ENCODE data around the gene CACNB2. TPM values are rescaled to one million over a fixed set of nuclear protein-coding genes. Genes with fewer than 3 reads are reported as not detected.
"Not testable (repeated sequence)": the region's sequence is repeated elsewhere in the genome, so short reads cannot be mapped to it uniquely, and the experiment has no call there.

The CACNB2 gene
- total RNA-seq, 2 donors from 2014 or later: 9.8 to 12.1 TPM

GRCh38 chr10:18563003-18563726, 422.9 kb downstream of the CACNB2 start:
- Histone ChIP-seq H3K9me3 (no peaks in the 10 kb centered on the region), H3K27ac (no peak overlapping the region), H3K27me3 (no peaks in the 10 kb centered on the region), H3K9ac (ENCODE audit: low read depth in 2 of 2, low read length in 2 of 2) (no peak overlapping the region), H3K4me3 (no peak overlapping the region), H3K36me3 (no peaks in the 10 kb centered on the region), H3K4me1 (no peaks in the 10 kb centered on the region)
- no peak for TF ChIP-seq CTCF (IDR thresholded peaks at IDR 0.05)
- intact Hi-C loops (cut with DNase I): no loop called here
- DNase-seq: no peak

GRCh38 chr10:18565006-18565405, 424.8 kb downstream of the CACNB2 start:
- Histone ChIP-seq H3K27ac (no peak overlapping the region), H3K4me1 (no peaks in the 10 kb centered on the region), H3K36me3 (no peaks in the 10 kb centered on the region), H3K27me3 (no peaks in the 10 kb centered on the region), H3K9ac (ENCODE audit: low read depth in 2 of 2, low read length in 2 of 2) (no peak overlapping the region), H3K9me3 (no peaks in the 10 kb centered on the region), H3K4me3 (no peak overlapping the region)
- no peak for TF ChIP-seq CTCF (IDR thresholded peaks at IDR 0.05)
- intact Hi-C loops (cut with DNase I): no loop called here
- DNase-seq: no peak

- H3K4me3 ChIP-seq: no peak overlapping the region
- no peaks in the 10 kb centered on the region for H3K4me1 ChIP-seq
- no peaks in the 10 kb centered on the region for H3K9me3 ChIP-seq
- H3K9ac ChIP-seq (ENCODE audit: low read depth in 2 of 2, low read length in 2 of 2): no peak overlapping the region
- H3K36me3 ChIP-seq: no peaks in the 10 kb centered on the region
- TF ChIP-seq CTCF (IDR thresholded peaks at IDR 0.05): no peak
- intact Hi-C loops (cut with DNase I): no loop called here
- DNase-seq: no peak
- H3K27ac ChIP-seq: no peak overlapping the region
- H3K27me3 ChIP-seq: no peaks in the 10 kb centered on the region
Observed at GRCh38 chr10:18566177-18566576, 426.0 kb downstream of the CACNB2 start.

- H3K4me1 ChIP-seq: no peaks in the 10 kb centered on the region
- no peak overlapping the region for H3K9ac ChIP-seq (ENCODE audit: low read depth in 2 of 2, low read length in 2 of 2)
- H3K27me3 ChIP-seq: no peaks in the 10 kb centered on the region
- TF ChIP-seq CTCF (IDR thresholded peaks at IDR 0.05): no peak
- intact Hi-C loops (cut with DNase I): no loop called here
- H3K4me3 ChIP-seq: no peak overlapping the region
- no peaks in the 10 kb centered on the region for H3K36me3 ChIP-seq
- no peak overlapping the region for H3K27ac ChIP-seq
- H3K9me3 ChIP-seq: no peaks in the 10 kb centered on the region
- DNase-seq: no peak
Observed at GRCh38 chr10:18567343-18567856, 427.2 kb downstream of the CACNB2 start.

- H3K4me1 ChIP-seq; H3K27me3 ChIP-seq; H3K4me3 ChIP-seq; H3K9ac ChIP-seq (ENCODE audit: low read depth in 2 of 2, low read length in 2 of 2); H3K27ac ChIP-seq; H3K9me3 ChIP-seq; DNase-seq; intact Hi-C loops (cut with DNase I); H3K36me3 ChIP-seq: not testable (repeated sequence)
Observed at GRCh38 chr10:18570386-18570785, 430.2 kb downstream of the CACNB2 start.

GRCh38 chr10:18571076-18571475, 430.9 kb downstream of the CACNB2 start:
- Histone ChIP-seq H3K9ac (ENCODE audit: low read depth in 2 of 2, low read length in 2 of 2) (no peak overlapping the region), H3K36me3 (no peaks in the 10 kb centered on the region), H3K4me1 (no peaks in the 10 kb centered on the region), H3K27me3 (no peaks in the 10 kb centered on the region), H3K27ac (no peak overlapping the region), H3K4me3 (no peak overlapping the region), H3K9me3 (no peaks in the 10 kb centered on the region)
- intact Hi-C loops (cut with DNase I): no loop called here
- no peak for DNase-seq
- no peak for TF ChIP-seq CTCF (IDR thresholded peaks at IDR 0.05)

All from colonic mucosa (tissue), 4 donors.